ENCODE measurements around the gene NDUFC1. TPM values are rescaled to one million over a fixed set of nuclear protein-coding genes. Genes with fewer than 3 reads are reported as not detected.
"Not testable (repeated sequence)": the region's sequence is repeated elsewhere in the genome, so short reads cannot be mapped to it uniquely, and the experiment has no call there.

NDUFC1 gene
- total RNA-seq (2014; rRNA removed; shearing (Covaris generic)), result 78.0 and 82.2 TPM in 2 replicates

DNA sequence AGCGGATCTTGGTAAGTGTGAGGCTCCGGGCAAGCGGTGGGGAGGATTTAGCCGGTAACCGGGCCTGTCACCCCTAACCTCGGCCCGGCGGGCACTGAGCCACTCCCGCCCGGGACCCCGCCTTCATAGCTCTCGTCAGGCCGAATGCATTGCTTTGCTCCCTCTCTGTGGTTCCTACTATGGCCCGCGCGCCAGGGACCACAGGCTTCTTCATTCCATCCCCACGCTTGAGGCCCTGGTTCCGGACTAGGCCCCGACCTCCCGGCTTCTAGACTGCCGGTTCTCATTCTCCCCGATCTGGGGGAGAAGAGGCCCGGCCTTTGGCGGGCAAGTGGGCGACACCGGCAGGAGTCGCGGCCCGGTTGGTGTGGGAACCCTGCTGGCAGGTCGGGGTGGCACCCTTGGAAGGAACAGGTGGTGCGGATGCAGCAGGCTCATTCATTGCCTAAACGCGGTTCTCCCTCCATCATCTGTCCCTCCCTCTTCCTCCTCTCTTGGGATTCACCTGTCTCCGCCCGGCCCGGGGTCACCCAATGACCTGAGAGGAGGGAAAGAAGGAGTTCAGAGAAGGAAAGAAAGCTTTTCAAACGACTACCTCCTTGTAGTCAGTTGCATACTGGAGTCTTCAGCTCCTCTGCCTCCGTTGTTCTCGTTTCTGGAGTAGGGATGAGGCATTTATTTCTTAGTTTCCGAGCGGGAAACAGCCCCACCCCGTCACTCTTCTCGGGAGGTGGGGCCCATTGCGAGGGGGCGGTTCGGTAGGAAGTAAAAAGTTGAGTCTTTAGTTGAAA, at the start of gene NDUFC1:
Gene NDUFC1, minus strand, starts transcription at position 657 of the 791 bp plus-strand sequence. CDS start 6,679 bp downstream, outside the sequence.
- H3K27me3 ChIP-seq (ENCODE audit: control insufficient read depth, insufficient read depth, low read length), result no peaks in the 10 kb centered on the region
- peak; percentile 80 for DNase-seq
- H3K36me3 ChIP-seq (replicated peaks; ENCODE audit: control insufficient read depth, insufficient read depth, low read length), result no peaks in the 10 kb centered on the region; the same call in none of the 2 replicates
- H3K4me3 ChIP-seq (ENCODE audit: insufficient read depth, low read depth, low read length), result peak within 1 kb of the TSS; percentile 98

DNA sequence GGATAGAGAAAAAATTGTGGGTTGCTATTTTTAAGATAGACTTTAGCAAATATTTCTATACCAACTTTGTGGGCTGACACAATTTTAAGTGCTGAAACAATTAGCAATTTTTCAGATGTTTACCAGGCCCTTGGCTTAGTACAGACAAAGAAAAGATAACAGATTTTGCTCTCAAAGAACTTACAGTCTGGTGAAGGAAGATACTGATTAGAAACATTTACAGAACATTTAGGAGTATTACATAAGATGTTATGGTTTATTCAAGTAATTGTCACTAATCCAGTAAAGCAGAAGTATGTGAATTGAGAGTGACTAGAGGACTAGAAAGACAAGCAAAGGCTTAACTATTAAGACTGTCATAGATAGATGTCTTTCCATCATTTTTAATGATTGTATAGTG, 35.3 kb upstream of the NDUFC1 start:
- Histone ChIP-seq H3K36me3 (replicated peaks; ENCODE audit: control insufficient read depth, insufficient read depth, low read length) (peaks cover 6% of the 10 kb centered on the region), H3K27me3 (ENCODE audit: control insufficient read depth, insufficient read depth, low read length) (no peaks in the 10 kb centered on the region), H3K4me3 (ENCODE audit: insufficient read depth, low read depth, low read length) (no peak overlapping the region)
- DNase-seq, result no peak

DNA sequence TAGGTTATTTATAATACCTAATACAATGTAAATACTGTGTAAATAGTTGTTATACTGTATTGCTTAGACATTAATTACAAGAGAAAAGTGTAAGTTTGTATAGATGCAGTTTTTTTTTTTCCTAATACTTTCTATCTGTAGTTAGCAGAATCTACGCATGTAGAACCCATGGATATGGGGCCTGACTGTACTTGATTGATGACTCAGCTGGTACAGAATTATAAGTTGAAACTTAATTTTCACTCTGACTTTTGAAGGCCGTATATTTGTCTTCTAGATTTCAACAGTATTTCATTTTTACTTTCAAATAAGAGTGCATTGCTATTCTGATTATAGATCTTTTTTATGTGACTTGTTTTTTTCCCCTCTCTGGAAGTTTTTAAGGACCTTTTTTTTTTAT, 30.8 kb upstream of the NDUFC1 start:
- Histone ChIP-seq H3K4me3 (ENCODE audit: insufficient read depth, low read depth, low read length) (no peak overlapping the region), H3K27me3 (ENCODE audit: control insufficient read depth, insufficient read depth, low read length) (no peaks in the 10 kb centered on the region), H3K36me3 (replicated peaks; ENCODE audit: control insufficient read depth, insufficient read depth, low read length) (0 out of 2 replicates have a peak, but pooled peaks cover 1% of the 10 kb centered on the region)
- no peak for DNase-seq

DNA sequence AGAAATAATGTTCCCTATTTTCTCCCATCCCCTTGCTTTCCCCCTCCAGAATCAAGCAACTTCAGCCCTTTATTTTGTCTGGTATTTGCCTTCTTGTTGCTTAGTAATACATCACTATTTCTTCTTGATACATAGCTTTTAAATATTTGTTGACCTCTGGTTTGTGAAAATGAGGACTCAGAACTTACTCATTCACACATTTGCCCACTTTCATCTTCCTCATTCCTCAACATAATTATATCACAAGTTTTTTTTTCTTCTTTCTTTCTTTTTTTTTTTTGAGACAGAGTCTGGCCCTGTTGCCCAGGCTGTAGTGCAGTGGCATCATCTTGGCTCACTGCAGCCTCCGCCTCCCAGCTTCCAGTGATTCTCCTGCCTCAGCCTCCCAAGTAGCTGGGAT, 28.9 kb upstream of the NDUFC1 start:
- no peak for DNase-seq
- Histone ChIP-seq H3K36me3 (replicated peaks; ENCODE audit: control insufficient read depth, insufficient read depth, low read length) (no peaks in the 10 kb centered on the region), H3K4me3 (ENCODE audit: insufficient read depth, low read depth, low read length) (no peak overlapping the region), H3K27me3 (ENCODE audit: control insufficient read depth, insufficient read depth, low read length) (no peaks in the 10 kb centered on the region)

DNA sequence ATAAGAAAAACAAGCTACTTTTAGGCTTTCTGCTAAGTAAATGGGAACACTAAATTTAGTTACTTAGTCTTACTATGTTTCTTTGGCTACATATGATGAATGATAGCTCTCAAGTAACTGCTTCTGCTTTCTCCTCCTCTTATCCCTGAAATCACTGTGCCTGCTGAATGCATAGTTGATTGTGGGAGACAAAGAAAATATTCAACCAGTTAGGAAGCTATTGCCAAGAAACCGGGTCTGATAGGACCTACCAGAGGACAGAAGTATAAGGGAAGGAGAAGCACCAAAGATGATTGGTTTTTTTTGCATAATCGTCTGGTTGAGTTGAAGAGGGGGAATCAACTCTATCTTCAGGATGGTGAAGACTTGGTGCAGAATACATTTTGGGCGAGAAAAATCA, 28.0 kb upstream of the NDUFC1 start:
- no peak for DNase-seq
- Histone ChIP-seq H3K36me3 (replicated peaks; ENCODE audit: control insufficient read depth, insufficient read depth, low read length) (no peaks in the 10 kb centered on the region), H3K27me3 (ENCODE audit: control insufficient read depth, insufficient read depth, low read length) (no peaks in the 10 kb centered on the region), H3K4me3 (ENCODE audit: insufficient read depth, low read depth, low read length) (no peak overlapping the region)

DNA sequence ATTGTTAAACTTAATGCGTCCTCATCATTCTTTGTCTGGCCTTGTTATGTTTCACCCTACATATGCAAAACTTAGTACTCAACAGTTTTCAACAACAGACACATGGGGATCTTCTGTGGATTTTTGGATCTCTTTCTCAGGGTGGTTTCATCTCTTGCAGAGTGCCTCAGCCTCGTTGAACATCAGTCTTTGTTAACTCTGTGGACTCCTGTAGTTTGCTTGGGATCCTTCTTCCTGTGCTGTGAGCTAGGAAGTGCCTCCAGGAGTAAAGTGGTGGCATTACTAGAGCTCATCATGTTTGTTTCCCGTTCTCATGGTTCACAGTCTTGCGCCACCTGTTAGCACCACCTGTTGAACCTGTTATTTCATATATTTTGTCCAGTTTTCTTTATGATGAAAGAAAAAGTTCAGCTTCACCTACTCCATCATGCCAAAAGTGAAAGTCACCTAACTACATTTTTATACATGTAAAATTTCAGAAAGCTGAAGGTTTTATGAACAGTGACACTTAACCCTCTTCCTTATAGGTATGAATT, 27.5 kb upstream of the NDUFC1 start:
- Histone ChIP-seq H3K36me3 (replicated peaks; ENCODE audit: control insufficient read depth, insufficient read depth, low read length) (no peaks in the 10 kb centered on the region), H3K27me3 (ENCODE audit: control insufficient read depth, insufficient read depth, low read length) (no peaks in the 10 kb centered on the region)
- no peak for DNase-seq

DNA sequence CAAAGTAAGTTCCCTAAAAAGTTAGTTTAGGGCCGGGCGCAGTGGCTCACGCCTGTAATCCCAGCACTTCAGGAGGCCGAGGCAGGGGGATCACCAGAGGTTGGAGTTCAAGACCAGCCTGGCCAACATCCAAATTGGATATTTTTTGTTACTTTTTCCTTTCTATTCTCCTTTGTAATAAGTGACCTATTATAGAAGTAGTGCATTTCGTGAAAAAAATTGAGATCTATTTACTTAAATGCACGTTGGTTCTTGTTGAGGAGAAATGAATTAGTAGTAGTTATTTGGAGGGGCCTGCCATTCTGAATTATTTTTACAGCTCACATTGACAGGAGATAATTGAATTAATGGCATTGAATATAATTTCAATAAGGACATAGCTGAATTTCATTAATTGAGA, 22.3 kb upstream of the NDUFC1 start:
- no peak for DNase-seq
- H3K4me3 ChIP-seq (ENCODE audit: insufficient read depth, low read depth, low read length), result no peak overlapping the region
- H3K36me3 ChIP-seq (replicated peaks; ENCODE audit: control insufficient read depth, insufficient read depth, low read length), result no peaks in the 10 kb centered on the region
- no peaks in the 10 kb centered on the region for H3K27me3 ChIP-seq (ENCODE audit: control insufficient read depth, insufficient read depth, low read length)

More for the DNA sequence above, 27.5 kb upstream of the NDUFC1 start:
- H3K4me3 ChIP-seq (ENCODE audit: insufficient read depth, low read depth, low read length), result no peak overlapping the region

DNA sequence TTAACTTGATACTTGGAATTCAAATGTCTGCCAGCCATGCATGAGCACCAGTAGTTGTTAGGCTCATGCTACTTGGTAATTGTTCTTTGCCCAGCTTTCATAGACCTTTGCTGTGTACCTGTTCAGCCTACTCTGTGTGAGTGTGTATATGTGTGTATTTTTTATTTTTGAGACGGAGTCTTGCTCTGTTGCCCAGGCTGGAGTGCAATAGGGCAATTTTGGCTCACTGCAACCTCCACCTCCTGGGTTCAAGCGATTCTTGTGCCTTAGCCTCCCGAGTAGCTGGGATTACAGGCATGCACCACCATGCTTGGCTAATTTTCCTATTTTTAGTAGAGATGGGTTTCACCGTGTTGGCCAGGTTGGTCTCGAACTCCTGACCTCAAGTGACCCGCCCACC, 20.3 kb upstream of the NDUFC1 start:
- not testable (repeated sequence) for H3K4me3 ChIP-seq (ENCODE audit: insufficient read depth, low read depth, low read length); H3K36me3 ChIP-seq (replicated peaks; ENCODE audit: control insufficient read depth, insufficient read depth, low read length); H3K27me3 ChIP-seq (ENCODE audit: control insufficient read depth, insufficient read depth, low read length); DNase-seq

DNA sequence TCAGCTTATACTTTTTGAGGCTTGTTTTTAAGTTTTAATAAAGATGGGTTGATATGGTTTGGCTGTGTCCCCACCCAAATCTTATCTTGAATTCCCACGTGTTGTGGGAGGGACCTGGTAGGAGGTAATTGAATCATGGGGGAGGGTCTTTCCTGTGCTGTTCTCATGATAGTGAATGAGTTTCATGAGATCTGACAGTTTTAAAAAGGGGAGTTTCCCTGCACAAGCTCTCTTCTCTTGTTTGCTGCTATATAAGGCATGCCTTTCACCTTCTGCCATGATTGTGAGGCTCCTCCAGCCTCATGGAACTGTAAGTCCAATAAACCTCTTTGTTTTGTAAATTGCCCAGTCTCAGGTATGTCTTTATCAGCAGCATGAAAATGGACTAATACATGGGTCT, 19.8 kb upstream of the NDUFC1 start:
- H3K36me3 ChIP-seq (replicated peaks; ENCODE audit: control insufficient read depth, insufficient read depth, low read length); H3K27me3 ChIP-seq (ENCODE audit: control insufficient read depth, insufficient read depth, low read length); H3K4me3 ChIP-seq (ENCODE audit: insufficient read depth, low read depth, low read length); DNase-seq: not testable (repeated sequence)

DNA sequence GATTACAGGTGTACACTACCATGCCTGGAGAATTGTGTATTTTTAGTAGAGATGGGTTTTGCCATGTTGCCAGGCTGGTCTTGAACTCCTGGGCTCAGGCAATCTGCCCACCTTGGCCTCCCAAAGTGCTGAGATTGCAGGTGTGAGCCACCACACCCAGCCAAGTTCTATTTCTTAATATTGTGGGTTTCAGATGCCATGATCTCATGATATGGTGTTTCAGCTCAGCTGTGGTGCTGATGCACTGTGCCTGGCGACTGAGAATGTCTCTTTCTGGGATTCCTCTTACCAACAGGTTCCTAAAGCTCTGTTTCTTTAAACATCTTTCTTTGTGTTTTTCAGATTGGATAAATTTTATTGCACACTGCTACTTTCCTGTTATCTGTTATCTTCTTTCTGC, 17.3 kb upstream of the NDUFC1 start:
- no peak overlapping the region for H3K4me3 ChIP-seq (ENCODE audit: insufficient read depth, low read depth, low read length)
- no peaks in the 10 kb centered on the region for H3K27me3 ChIP-seq (ENCODE audit: control insufficient read depth, insufficient read depth, low read length)
- no peak for DNase-seq
- no peaks in the 10 kb centered on the region for H3K36me3 ChIP-seq (replicated peaks; ENCODE audit: control insufficient read depth, insufficient read depth, low read length)

DNA sequence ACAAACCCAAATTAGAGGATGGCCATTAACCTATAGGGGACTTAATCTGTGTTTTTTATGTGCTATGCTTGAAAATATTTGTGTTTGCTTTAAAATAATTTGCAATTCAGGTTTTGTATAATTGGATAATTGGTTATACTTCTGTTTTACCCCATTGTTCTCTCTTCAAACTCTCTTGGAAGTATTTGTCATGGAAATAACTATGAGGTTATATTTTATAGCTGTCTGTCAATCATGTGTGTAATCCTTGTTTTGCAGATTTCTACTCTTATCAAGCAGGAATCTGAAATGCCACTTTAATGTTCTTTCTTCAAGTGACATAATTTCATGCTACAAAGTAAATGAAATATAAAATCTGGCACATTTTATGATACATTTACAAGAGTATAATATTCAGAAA, 15.4 kb upstream of the NDUFC1 start:
- H3K36me3 ChIP-seq (replicated peaks; ENCODE audit: control insufficient read depth, insufficient read depth, low read length), result no peaks in the 10 kb centered on the region
- no peak overlapping the region for H3K4me3 ChIP-seq (ENCODE audit: insufficient read depth, low read depth, low read length)
- DNase-seq, result no peak
- H3K27me3 ChIP-seq (ENCODE audit: control insufficient read depth, insufficient read depth, low read length), result no peaks in the 10 kb centered on the region

DNA sequence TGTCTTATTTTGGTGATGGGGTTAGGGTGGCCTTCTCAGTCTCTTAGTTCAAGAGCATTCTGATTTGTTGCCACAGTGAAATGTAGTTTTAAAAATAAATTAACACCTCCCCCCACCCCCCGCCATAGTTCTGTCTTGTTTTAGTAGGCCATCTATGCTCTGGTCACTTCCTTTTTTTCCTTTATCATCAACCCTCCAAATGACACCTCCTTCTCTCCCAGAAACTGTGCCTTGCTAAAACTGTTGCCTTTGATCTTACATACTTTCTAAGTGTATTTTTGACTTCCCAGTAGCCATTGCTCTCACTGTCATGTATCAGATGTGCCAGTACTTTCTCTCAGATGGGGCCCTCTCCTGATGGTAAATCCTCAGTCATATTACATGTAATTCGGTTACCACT, 14.5 kb upstream of the NDUFC1 start:
- no peak for DNase-seq
- H3K36me3 ChIP-seq (replicated peaks; ENCODE audit: control insufficient read depth, insufficient read depth, low read length), result no peaks in the 10 kb centered on the region
- H3K4me3 ChIP-seq (ENCODE audit: insufficient read depth, low read depth, low read length), result no peak overlapping the region
- H3K27me3 ChIP-seq (ENCODE audit: control insufficient read depth, insufficient read depth, low read length), result no peaks in the 10 kb centered on the region

DNA sequence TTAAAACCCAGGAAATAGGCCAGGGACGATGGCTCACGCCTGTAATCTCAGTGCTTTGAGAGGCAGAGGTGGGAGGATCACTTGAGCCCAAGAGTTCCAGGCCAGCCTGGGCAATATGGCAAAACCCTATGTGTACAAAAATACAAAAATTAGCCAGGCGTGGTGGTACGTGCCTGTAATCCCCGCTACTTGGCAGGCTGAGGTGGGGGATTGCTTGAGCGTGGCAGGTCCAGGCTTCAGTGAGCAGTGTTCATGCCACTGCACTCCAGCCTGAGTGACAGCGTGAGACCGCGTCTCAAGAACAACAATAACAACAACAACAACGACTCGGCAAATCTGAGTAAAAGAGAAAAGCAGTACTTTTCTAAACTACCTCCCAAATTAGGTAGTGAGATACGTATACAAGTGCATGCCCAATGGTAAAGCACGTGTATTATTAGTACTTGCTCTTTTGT, 13.0 kb upstream of the NDUFC1 start:
- Histone ChIP-seq H3K4me3 (ENCODE audit: insufficient read depth, low read depth, low read length) (no peak overlapping the region), H3K36me3 (replicated peaks; ENCODE audit: control insufficient read depth, insufficient read depth, low read length) (no peaks in the 10 kb centered on the region)
- no peak for DNase-seq

DNA sequence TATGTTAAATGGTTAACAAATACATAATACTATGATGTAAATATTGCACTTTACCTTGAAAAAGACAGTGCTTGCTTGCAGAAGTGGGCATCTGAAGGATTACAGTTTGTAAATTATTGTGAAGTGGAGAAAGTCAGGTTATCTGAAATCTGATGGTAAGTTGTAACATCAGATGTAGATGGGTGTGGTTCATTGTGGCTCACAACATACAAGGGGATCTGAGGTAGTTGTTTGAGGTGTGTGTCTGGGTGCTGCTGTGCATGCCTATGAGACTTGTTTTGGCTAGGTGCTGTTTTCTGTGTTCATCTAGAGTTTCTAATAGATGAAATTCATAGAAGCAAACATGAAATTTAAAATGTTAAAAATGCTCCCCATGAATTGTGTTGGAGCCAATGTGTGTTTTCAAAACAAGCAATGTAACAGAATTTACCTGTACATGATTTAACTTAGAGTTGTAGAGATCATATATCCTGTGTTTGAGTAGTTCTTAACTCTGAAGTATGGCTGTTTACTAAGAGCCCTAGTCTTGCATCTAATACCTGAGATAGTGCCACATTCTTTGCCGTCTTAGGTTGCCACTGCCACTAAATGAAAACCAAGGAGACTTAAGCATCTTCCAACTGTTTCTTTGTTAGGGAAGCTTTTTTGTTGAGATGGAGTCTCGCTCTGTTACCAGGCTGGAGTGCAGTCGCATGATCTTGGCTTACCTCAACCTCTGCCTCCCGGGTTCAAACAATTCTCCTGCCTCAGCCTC, 11.9 kb upstream of the NDUFC1 start:
- Histone ChIP-seq H3K4me3 (ENCODE audit: insufficient read depth, low read depth, low read length) (no peak overlapping the region), H3K36me3 (replicated peaks; ENCODE audit: control insufficient read depth, insufficient read depth, low read length) (no peaks in the 10 kb centered on the region), H3K27me3 (ENCODE audit: control insufficient read depth, insufficient read depth, low read length) (no peaks in the 10 kb centered on the region)
- DNase-seq, result no peak

More for the DNA sequence above, 13.0 kb upstream of the NDUFC1 start:
- no peaks in the 10 kb centered on the region for H3K27me3 ChIP-seq (ENCODE audit: control insufficient read depth, insufficient read depth, low read length)

DNA sequence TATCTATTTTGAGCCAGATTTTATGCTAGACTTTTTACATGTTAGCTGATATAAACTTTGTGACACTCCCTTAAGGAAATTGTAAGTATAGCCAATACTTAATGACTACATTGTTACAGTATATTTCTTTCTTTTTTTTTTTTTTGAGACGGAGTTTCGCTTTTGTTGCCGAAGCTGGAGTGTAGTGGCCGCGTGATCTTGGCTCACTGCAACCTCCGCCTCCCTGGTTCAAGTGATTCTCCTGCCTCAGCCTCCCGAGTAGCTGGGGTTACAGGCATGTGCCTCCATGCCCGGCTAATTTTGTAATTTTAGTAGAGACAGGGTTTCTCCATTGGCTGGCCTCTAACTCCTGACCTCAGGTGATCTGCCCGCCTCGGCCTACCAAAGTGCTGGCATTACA, 11.1 kb upstream of the NDUFC1 start:
- H3K36me3 ChIP-seq (replicated peaks; ENCODE audit: control insufficient read depth, insufficient read depth, low read length); H3K27me3 ChIP-seq (ENCODE audit: control insufficient read depth, insufficient read depth, low read length); H3K4me3 ChIP-seq (ENCODE audit: insufficient read depth, low read depth, low read length): not testable (repeated sequence)

More for the DNA sequence above, 11.1 kb upstream of the NDUFC1 start:
- DNase-seq, result not testable (repeated sequence)

Measured in H7 (cell line).